GM19395 (cell line): Measurements from ENCODE around the gene KREMEN1.

Experiments
- ATAC-seq: cut with Tn5 transposase; IDR thresholded peaks from one replicate; pipeline ENCODE4 v1.9.1; 2021; ENCODE audit warnings: mild to moderate bottlenecking, moderate library complexity; ENCODE audit not compliant: unreplicated experiment

The KREMEN1 gene

DNA sequence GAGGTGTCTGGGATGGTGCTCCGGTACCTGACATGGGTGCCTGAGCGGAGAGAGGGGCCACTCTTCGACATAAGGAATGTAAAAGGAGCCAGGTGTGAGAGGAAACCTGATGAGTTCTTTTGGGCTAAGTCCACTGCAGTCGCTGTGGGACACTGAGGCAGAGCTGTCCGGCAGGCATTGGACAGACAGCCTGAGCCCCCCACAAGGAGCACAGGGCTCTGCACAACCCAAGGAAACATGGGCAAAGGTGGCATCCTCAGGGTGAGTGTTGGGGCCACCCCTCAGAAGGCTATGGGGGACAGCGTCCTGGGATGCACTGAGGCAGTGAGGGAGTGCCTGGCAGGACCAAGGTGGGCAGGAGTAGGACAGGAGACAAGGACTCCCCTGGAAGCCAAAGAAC is 75.2 kb downstream of the KREMEN1 start:
- no peak for ATAC-seq

DNA sequence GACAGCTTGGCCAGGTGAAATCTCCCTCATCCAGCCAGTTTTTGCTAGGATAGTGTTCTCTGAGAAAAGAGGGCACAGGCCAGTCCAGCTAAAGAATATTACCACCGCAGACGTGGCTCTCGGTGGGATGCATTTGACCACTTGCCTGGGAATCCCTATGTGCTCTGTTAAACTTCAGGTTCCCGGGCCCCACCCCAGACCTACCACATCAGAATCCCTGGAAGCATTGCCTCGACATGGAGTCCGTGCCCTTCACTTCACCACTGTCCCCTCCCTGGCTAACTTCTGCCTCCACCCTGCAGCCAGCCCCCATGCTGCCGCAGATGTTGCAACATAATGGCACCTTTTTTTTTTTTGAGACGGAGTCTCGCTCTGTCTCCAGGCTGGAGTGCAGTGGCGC is 76.0 kb downstream of the KREMEN1 start:
- no peak for ATAC-seq

DNA sequence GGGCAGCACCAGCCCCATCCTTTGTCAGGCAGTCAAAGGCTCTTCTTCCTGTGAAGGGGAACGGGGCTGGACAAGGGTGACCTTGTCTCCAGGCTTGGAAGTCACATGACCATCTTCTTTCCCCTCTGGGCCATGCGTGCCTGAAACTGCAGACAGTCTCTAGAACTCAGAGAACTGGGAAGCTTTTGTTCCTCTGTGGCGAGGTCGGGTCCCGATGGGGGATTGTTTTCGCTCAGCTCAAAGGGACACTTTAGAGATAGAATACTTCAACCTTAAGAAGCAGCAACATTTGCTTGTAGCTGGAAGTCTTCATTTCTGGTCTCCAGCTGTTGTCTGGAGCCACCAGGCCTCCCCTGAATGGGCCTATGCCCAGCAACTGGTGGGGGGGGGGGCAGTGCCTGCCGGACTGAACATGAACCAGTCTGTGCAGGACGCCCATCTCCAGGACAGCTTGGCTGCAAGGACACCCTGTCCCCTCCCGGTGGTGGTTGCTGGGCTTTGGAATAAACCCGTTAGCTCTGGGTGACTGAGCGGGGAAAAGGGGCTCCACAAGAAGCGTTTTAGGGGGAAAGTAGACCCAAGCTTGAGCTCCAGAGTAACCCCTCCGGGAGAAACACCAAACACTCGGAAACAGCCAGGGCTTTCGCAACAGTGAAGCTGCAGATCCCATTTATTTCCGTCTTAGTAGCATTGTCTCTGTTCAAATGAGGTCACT is 77.2 kb downstream of the KREMEN1 start:
- no peak for ATAC-seq

DNA sequence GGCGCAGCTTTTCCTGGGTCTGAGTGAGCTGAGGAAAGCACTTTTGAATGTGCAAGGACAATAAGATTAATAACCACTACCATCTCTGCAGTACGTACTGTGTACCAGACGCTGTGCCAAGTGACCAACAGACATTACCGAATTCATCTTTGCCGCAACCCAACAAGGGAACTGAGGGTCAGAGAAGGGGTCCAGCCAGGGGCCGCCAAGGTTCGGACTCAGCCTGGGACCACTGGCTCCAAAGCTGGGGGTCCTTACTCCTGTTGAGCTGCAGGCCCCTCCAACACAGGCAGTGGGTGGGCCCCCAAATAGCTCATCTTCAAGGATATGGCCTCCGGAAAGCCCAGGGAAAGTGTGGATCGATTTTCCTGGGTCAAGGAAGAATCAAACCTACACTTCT is 77.9 kb downstream of the KREMEN1 start:
- ATAC-seq, result no peak

DNA sequence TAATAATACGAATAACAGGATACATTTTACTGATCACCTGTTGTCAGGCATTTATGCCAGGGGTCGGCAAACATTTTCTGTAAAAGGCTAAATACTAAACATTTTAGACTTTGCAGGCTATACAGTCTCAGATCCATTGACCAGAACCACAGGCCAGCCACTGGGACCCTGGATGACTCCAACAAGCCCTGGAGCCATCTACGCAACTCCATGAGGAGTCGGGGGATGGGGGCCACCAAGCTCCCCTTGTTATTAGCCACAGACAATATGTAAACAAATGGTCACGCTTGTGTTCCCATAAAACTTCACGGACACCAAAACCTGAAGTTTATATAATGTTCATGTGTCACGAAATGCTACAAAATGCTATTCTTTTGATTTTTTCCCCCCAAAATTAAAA is 78.5 kb downstream of the KREMEN1 start:
- ATAC-seq, result no peak

DNA sequence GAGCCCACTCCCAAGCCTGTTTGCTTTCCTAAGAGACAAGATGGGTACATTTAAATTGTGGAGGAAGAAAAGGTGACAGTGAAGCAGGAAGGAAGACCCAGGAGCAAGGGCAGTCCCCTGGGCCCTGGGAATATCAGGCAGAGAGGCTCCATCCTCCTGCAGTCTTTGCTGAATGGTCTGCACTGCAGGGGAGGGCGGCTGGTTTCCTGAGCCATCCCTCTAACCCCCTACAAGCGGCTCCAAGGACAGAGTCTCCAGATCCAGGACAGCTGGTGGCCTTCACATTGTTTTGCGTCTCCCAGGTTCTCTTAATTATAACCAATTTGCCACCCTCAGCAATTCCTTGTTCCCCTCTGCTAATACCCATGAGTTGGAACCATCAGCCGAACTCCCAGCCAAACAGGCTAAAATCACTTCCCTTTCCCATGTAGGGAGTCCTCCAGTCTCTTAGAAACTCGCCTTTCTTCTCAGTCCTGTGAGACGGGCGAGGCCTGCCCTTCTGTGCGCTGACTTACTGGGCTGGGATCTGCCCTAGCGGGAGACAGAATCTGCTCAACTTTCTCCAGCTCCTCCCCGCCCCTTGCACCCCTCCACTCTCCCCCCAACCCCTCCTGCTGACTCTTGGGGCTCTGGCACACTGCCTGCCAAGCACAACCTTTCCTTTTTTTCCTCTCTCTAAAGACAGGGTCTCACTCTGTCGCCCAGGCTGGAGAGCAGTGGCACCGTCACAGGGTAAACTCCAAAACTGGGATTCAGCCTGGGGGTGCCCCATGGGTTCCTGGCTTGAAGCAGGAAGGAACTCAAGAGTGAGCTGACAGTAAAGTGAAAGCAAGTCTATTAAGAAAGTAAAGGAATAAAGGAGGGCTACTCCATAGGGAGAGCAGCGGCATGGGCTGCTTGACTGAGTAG is 79.5 kb downstream of the KREMEN1 start:
- ATAC-seq, result no peak

DNA sequence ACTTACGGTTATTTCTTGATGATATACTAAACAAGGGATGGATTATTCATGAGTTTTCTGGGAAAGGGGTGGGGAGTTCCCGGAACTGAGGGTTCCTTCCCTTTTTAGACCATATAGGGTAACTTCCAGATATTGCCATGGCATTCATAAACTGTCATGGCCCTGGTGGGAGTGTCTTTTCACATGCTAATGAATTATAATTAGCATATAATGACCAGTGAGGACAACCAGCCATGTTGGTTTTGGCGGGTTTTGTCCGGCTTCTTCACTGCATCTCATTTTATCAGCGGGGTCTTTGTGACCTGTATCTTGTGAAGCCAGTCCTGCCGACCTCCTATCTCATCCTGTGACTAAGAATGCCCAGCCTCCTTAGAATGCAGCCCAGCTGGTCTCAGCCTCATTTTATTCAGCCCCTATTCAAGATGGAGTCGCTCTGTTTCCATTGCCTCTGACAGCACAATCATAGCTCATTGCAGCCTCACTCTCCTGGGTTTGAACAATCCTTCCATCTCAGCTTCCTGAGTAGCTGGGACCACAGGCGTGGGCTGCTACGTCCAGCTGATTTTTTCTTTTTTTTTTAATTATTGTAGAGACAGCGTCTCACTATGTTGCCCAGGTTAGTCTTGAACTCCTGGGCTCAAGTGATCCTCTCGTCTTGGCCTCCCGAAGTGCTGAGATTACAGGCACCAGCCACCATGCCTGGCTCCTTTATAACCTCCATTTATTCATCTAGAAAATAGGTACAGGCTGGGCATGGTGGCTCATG is 80.3 kb downstream of the KREMEN1 start:
- no peak for ATAC-seq

DNA sequence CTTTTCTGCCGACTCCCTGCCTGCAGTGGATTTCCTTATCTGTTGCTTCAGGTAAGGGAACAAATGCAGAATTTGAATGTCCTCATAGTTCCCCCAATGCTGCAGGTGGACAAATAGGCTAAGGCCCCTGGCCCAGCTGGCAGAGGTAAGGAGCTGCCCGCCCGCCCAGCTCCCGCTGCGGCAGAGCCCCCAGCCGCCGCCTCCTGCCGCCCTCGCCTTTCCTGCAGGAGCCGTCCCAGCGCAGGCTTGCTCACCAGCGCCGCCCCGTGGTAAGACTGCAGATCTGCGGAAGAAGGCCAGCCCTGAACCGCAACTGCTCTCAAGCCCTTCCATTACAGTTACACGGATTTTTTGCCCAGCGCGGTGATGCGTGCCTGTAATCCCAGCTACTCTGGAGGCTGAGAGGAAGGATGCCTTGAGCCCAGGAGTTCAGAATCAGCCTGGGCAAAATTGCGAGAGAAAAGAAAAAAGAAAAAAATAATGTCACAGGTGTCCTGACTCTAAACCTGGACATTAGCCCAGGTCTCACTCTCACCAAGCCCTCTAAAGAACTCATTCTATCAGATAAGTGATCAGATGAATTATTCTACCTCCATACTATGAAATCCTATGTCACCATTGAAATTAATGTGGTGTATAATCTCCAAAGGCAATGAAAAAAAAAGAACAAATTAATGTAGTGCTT is 81.7 kb downstream of the KREMEN1 start:
- ATAC-seq, result peak; percentile 62

DNA sequence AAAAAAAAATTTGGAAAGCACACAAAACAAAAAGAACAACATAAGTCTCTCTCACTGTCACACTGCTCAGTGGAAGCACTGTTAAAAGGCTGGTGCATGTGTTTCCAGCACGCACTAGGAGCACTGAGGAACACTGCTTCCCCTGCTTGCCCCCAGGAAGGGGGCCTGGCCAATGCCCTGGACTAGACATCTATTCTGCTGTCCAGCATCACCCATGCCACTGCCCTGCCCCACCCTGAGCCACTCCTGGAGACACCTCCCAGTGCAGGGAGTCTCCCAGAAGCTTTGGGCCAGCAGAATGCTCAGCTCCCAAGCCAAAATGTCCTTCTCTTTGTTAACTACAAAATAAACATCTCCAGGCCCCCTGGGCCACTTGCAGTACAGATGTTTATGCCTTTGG is 83.1 kb downstream of the KREMEN1 start:
- no peak for ATAC-seq

DNA sequence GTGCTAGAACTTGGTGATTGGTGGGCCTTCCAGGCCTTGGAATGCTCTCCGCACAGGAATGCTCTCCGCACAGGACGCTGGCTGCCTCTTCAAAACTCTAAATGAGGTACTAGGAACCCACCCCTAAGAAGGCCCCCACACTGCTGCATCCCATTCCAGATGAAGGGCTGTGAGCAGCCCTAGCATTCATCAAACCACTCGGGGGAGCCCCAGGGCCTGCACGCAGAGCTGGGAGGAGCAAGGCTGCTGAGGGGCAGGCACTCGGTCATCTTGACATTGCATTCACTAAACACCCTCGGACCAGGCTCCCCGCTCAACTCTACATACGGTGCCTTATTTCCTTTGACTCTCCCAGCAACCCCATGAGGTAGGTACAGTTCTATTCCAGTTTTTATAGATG is 83.7 kb downstream of the KREMEN1 start:
- ATAC-seq, result no peak

DNA sequence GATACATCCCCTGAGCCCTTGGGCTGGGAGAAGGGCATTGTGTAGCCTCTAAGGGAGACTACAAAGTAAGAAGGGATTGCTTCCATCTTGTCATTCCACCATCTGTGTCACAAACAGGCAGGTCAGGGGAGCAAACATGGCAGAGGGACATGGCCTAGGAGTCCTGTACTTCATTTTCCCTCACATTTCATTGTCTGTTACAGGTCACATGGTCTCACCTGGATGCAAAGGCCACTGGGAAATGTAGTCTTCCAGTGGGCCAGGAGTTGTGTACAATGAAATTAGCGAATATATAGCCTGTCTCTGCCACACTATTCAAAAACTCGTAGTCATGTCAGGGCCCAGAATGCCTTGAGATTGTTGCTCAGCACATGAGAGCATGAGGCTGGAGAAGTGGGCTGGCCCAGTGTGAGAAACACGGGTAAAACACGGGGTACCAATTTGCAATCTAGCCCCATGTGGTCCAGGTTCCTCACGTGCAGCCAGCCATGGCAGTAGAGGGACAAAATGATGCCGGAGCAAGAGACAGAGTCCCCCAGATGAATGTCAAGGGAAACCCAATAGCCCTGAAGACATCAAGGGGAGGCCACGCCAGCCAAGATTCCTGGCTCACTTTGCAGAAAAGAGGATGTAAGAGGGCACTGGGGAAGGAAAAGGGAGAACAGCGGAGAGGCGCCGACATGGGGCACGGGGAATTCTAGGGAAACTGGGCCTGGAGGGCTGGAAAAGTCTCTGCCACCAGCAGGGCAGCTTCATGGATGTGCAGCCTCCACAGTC is 85.1 kb downstream of the KREMEN1 start:
- ATAC-seq, result no peak

DNA sequence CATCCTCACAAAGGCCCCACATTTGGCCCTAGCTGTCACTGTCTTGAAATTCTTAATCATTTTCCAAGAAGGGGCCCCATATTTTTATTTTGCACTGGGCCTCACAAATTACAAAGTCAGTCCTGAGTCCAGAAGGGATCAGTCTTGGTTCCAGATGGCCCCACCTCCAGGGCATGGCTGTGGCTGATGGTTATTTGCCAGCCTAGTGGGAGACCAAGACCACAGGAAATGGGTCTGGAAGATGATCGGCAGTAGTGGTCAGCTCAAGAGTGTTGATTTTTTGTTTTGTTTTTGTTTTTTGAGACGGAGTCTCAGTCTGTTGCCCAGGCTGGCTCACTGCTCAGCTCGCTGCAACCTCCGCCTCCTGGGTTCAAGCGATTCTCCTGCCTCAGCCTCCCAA is 85.7 kb downstream of the KREMEN1 start:
- ATAC-seq, result no peak

DNA sequence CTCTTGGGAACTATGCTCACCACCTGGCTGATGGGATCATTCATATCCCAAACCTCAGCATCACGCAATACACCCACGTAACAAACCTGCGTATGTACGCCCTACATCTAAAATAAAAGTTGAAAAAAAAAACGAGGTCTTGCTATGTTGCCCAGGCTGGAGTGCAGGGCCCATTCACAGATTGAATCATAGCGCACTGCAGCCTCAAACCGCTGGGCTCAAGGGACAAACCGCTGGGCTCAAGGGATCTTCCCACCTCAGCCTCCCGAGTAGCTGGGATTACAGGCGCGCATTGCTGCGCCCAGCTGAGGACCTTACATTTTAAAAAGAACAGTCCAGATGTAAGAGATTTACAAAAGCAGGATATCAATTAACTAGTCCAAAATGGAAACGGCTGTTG is 91.0 kb downstream of the KREMEN1 start:
- ATAC-seq, result no peak

DNA sequence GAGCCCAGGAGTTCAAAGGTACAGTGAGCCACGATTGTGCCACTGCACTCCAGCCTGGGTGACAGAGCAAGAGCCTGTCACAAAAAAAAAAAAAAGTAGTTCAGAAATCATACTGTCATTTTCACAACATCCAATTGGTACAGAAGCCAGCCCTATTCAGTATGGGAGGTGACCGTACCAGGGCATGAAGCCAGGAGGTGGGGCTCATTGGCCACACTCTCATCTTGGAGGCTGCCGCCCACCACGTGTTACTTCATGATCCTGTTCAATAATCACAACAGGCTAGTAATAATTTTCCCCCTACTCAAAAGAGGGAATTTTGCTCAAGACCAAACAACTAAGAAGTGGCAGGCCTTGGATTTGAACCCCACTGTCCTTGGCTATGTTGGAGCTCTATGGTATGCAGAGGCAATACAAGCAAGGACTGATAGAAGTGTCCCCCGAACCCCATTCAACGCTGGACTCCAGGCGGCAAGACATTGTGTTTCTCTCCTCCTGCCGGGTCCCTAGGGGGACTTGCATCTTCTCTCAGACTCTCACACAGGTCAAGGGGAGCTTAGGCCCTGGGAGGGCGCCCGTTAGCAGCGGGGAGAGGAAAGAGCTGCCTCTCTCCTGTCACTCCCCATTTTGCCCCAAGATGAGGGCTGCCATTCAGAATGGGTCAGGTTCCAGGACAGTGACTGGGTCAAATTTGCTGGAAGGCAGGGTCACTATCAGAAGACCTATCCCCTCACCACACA is 92.7 kb downstream of the KREMEN1 start:
- no peak for ATAC-seq

DNA sequence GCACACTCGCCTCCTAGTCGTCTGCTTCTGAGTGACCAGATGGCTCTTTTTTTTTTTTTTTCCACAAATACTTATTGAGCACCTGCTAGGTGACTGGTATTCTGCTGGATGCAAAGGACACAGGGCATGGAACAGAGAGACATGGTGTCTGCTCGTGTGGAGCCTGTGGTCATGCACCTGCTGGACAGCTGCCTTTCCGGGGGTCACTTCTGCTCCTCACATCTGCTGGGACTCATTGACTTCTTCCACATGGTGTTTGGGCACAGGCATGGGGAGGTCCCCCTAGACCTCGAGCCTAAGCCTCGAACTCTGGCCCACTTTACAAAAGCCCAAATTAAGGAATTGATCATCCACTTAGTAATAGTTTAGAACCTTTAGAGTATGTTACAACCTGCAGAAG is 93.3 kb downstream of the KREMEN1 start:
- no peak for ATAC-seq

DNA sequence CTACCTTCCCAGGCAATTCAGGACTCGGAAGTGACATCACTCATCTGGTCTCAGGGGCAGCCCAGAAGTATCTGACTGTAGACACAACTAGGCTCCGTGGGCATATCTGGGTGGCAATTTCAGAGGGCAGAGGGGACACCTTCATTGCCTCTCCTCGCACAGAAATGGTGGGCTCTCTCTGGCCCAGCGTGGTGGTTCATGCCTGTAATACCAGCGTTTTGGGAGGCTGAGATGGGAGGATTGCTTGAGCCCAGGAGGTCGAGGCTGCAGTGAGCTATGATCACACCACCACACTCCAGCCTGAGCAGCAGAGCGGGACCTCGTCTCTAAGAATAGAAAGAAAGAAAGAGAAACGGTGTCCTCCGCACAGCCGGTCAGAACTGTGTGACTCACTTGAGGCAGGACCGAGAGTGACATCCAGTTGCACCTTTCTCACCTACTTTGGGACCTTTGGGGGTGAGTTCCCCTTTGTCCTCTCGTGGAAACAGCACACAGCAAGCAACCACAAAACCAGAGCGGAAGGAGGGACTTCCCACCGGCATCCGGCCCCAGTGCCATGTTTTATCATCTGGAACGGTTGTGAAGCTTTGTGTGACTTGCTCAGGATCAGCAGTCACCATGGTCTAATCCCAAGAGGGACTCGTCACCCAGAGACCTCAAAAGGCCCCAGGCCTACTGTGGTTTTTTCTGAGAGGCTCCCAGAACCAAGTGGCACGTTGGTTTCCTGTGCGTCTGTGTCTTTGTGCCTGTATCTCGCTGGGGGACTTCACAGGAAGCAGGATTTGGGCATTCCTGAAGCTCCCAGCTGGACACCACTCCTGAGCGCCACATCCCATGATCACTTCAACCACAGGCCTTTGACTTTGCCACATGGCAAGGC is 94.4 kb downstream of the KREMEN1 start:
- ATAC-seq, result peak; percentile 94

DNA sequence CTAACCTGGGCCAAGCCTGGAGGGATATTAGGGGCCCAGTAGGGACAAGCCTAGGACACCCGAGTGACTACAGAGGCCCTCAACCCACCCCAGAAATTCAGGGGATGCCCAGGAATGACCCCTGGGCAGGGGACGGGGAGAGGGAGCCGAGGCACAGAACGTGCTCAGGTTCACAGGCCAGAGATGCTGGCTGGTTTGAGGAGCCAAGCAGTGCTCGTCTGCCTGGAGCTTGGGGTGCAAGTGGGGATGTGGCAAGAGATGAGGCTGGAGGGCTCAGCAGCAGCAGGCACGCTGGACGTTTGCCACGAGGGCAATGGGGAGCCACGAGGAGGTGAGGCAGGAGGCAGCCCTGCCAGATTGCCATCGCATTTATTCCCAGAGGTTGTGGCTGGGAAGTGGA is 98.9 kb downstream of the KREMEN1 start:
- ATAC-seq, result no peak

DNA sequence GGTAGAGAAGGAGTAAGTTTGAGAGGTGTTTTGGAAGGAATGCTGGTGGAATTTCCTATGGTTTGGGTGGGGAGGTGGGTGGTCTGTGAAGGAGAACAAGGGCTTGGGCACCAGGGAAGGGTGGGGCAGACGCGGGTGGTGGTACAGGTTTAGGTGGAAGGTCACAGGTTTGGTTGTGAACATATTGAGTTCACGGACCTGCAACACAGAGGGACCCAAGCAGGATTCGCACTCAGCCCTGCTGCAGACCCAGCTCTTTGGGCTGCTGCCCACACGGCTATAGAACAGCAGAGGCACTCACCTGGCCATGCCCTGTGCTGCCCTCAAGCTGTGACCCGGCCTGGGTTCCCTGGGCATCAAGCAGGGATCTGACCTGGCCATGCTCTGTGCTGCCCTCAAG is 99.4 kb downstream of the KREMEN1 start:
- no peak for ATAC-seq
